GM18861 (cell line): ENCODE data around the gene EBF4.

Experiments used
- ATAC-seq: cut with Tn5 transposase; IDR thresholded peaks from one replicate; pipeline ENCODE4 v1.9.1; 2021; ENCODE audit not compliant: unreplicated experiment

The EBF4 gene

DNA sequence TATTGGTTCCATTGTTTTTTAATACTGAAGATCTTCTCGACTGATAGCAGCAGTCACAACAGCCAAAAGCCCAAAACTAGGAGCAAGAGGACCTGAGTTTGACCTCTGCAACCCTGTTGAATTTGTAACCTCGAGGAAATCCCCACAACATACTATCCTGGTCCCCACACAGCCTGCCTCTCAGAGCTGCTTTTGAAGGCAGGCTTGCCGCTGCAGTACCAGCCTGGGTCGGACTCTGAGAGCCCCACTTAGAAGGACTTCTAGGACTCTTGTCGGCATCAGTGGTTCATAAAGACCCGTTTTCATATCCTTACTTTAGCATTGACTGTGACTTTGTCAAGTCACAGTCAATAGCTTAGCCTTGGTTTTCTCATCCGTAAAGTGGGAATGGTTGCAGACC, 49.3 kb downstream of the EBF4 start:
- ATAC-seq: no peak

DNA sequence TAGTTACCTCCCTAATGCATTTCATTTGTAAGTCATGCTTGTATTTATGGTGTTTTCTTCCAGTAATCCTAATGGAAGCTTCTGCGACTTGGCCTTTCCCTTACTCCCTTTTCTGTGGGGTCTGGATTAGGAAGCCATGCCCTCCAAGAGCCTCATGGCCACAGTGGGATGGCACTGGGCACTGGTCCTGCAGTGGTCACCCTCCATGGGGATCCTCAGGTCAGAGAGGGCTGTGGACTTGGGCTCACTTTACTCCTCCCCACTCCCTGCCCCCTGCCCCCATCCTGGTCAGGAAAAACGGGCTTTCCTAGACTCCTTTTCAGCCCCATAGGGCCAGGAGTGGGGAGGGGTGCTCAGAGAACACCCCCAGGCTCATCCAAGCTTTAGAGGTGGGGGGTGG, 49.9 kb downstream of the EBF4 start:
- ATAC-seq: no peak

DNA sequence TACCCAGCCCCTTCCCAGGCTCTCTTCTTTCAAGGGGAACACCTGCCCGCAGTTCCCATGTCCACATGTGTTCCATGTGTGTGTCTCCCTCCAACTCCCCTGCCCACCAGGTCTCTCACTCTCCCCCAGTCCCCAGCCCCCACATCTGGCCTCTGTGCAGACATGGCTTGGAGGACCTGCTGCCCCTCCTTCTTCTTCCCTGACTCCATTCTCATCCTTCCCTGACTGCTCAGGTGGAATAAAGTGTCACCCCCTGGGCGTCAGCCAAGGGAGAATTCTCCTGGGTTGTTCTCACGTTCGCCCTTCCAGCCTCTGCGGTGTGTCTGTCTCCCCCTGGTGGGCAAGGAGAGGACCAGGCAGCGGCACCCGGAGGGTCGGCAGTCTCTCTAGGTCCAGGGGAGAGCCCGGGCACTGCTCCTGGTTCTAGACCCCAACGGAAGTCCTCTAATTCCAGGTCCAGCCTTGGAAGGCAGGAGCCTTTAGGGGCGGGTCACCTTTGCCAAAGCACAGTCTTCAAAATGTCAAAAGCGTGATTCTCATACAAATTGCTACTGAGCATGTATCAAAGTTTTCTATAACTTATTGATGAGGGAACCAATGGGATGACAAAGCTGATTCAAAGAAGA, 50.5 kb downstream of the EBF4 start:
- ATAC-seq: no peak

DNA sequence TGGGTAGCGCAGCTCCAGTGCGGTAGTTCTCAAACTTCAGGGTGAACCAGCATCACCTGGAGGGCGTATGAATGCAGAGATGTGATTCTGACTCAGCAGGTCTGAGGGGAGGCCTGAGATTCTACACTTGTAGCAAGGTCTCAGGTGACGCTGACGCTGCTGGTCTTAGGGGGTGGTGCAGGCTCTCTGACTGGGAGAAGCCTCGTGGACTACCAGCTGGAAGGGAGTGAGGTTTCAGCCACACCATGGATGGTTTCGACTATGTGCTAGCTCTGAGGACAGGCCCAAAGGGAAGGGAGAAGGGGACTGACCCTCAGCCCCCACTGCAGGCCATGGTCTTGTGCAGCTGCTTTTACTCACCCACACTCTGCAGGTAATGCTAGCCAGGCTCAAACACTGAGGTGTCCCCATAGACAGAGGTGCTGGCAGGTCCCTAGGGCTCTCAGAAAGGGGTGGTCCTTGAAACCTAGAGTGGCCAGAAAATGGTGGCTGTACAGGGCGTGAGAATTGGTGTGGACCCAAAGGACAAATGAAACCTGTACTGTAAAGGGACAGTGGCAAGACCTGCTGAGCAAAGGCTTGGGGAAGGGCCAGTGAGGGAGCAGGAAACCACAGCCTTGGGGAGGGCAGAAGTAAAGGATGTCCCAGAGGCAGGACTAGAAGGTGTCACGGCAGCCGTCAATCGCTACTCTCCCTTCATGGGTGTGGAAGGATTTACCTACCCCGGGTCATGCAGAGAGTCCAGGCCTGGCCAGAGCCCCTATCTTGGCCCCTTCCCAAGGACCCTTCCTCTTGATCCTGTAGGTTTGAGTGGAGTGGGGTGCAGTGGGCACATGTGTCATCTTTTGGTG, 52.7 kb downstream of the EBF4 start:
- ATAC-seq: no peak

DNA sequence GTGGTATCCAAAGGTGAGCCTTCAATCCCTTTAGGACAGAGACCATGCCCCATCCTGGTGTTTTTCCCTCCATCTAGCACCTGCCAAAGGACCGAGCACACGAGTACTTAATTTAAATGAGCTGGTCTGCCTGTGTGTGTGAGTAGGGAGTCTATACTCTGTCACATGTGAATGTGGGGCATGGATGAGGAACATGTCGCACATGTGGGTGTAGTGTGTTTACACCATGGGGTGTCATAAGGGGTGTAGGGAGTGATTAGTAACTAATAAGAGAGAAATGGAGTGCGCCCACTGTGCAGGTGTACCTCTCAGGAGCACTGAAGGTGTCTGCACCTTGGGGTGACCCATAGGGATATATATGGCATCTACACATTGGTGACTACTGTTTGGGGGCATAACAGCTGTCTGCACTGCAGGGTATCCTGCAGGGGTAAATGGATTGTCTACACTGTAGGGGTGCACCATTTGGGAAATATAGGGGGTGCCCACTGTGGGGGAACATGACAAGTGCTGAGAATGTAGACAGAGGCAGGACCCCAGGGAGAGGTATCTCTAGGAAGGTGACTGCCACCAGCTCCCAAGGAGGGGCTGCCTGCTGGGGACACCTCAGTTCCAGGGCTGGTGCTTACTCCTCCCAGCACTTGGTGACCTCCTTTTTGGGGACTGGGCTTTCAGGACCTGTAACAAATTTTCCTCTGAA, 53.5 kb downstream of the EBF4 start:
- ATAC-seq: no peak

- ATAC-seq: no peak
Measured at GRCh38 chr20:2746636-2747265, 54.2 kb downstream of the EBF4 start.

GRCh38 chr20:2747676-2748235, 55.2 kb downstream of the EBF4 start:
- ATAC-seq: no peak

GRCh38 chr20:2748551-2749342, 56.2 kb downstream of the EBF4 start:
- no peak for ATAC-seq

DNA sequence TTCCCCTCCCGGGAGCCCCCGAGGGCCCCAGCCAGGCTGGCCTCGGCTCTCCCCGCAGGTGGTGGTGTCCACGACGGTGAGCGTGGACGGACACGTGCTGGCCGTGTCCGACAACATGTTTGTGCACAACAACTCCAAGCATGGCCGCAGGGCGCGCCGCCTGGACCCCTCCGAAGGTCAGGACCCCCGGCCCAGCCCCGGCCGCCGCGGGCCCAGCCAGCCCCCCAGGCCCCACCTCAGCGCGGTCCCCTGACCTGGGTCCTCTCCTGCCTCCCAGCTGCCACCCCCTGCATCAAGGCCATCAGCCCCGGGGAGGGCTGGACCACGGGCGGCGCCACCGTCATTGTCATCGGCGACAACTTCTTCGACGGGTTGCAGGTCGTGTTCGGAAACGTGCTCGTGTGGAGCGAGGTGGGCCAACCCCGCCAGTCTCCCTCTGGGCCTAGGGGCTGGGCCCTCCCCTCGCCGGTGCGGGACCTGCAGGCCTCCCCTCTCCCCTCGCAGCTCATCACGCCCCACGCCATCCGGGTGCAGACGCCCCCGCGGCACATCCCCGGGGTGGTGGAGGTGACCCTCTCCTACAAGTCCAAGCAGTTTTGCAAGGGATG, 56.9 kb downstream of the EBF4 start:
- ATAC-seq: no peak

- no peak for ATAC-seq
Measured at GRCh38 chr20:2749951-2750490, 57.4 kb downstream of the EBF4 start.

GRCh38 chr20:2750491-2751251, 58.1 kb downstream of the EBF4 start:
- ATAC-seq: no peak

DNA sequence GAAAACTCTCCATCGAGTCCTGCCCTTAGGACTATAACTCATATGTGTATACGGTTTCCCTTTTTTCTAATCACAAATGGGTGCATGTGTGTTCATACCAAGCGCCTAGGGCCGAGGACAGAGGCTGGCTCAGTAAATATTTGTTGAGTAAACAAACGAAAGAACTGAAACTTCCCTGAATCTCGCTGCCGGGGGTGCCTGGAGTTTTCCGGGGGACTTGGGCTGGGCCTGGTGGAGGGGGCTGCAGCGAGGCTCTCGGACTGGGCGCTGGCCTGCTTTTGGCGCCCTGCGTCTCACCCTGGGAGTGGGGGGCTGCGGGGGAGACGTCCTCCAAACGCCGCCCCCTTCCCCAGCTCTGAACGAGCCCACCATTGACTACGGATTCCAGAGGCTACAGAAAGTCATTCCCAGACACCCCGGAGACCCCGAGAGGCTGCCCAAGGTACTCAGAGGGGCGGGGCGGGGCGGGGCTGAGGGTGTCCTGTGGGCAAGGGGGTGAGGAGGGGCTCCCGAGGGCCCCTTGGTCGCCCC, 58.8 kb downstream of the EBF4 start:
- no peak for ATAC-seq

- ATAC-seq: no peak
Measured at GRCh38 chr20:2751878-2752566, 59.4 kb downstream of the EBF4 start.

DNA sequence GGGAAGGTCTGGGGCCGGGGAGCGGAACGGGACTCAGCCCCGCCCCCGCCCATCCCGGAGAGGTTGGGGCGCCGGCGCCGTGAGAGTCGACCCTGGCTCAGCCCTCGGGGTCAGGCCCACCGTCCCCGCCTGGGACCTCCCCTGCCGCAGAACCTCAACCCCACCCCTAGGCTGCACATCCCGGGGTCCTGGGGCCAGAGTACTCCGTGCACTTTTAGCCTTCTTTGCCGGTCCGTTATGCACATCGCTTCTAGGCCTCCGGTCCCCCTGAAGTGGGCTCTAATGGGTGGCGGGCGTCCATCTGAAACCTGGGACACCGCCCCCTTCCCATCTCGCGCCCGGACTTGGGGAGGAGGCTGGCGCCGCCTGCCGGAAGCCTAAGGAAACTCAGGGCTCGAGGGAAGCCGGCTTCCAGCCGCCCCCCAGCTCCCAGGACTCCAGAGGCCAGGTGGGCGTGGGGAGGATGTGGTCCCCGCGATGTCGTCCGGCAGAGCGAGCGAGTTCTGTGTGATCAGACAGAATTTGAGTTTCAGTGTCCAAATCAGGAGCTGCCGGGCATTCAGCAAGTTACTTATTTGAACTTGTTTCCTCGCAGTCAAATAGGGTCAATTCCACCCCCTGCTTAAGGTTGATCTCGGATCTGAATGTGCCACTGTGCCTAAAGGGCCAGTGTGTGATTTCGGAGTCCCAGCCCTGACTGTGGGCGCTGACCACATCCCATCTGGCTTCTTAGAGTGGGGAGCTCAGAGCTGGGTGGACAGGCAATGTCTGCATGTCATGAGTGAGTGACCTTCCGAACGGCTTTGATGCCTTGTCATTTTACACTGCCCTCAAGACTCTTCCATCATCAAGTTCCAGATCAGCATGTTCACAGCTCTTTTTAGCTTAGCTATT, 60.2 kb downstream of the EBF4 start:
- no peak for ATAC-seq

GRCh38 chr20:2753461-2754040, 61.0 kb downstream of the EBF4 start:
- ATAC-seq: no peak

GRCh38 chr20:2754424-2754823, 61.8 kb downstream of the EBF4 start:
- no peak for ATAC-seq
